Neural crest cell (in vitro differentiated cells): ENCODE results near the gene LITAF. TPM values are rescaled to one million over a fixed set of nuclear protein-coding genes. Genes with fewer than 3 reads are reported as not detected.

ENCODE experiments used
- DNase-seq: peaks from one replicate; pipeline ENCODE4 v3.0.0; 2021; ENCODE audit warnings: low read depth, mixed read lengths, low spot score
- H3K27ac Mint-ChIP-seq: one replicate; pipeline ENCODE4 v1.8.0; 2021; ENCODE audit warnings: mild to moderate bottlenecking, mixed read lengths; ENCODE audit not compliant: unreplicated experiment
- H3K27me3 Mint-ChIP-seq: 2 replicates; pipeline ENCODE4 v1.8.0; 2021; ENCODE audit warnings: low read depth, mild to moderate bottlenecking, mixed read lengths
- H3K36me3 Mint-ChIP-seq: 2 replicates; pipeline ENCODE4 v1.8.0; 2021; ENCODE audit warnings: low read depth, mild to moderate bottlenecking, mixed read lengths
- H3K4me1 Mint-ChIP-seq: 2 replicates; pipeline ENCODE4 v1.8.0; 2021; ENCODE audit warnings: mixed read lengths
- H3K4me3 Mint-ChIP-seq: one replicate; pipeline ENCODE4 v1.8.0; 2021; ENCODE audit warnings: mild to moderate bottlenecking, mixed read lengths
- H3K9me3 Mint-ChIP-seq: 2 replicates; pipeline ENCODE4 v1.8.0; 2021; ENCODE audit warnings: mixed read lengths
- total RNA-seq: library from RNA; stranded (reverse); gene quantifications from 2 replicates; pipeline ENCODE4 v1.2.1, GENCODE V29; 2021
- TF ChIP-seq, protein P1 (sequence below): fragments of 200-600 bp; sonication (generic); conservative IDR thresholded peaks from 2 replicates; pipeline ENCODE4 v1.5.0; 2021; ENCODE audit warnings: antibody characterized with exemption, mild to moderate bottlenecking

The LITAF gene
- total RNA-seq, 1 donor from 2014 or later = 62.9 TPM

DNA sequence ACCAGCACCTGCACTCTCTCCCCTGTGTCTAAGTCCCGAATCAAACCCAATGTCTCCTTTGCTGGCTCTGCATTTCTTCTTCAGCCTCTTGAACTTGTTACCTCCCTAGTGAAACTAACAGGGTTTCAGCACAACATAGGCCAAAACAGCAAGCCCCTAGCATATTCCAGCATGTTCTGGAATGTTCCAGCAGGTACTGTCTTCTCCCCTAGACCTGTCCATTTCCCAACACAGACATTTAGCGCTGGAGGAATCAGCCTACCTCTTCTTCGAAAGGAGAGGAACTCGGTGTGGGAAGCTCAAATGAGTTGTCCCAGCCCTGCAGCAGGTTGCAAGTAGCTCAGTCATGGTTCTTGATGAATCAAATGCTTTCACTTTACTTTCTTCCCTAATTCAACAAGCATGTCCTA, 47.1 kb downstream of the LITAF start:
- H3K9me3 Mint-ChIP-seq = no peaks in the 10 kb centered on the region
- H3K27ac Mint-ChIP-seq = no peak overlapping the region
- H3K4me1 Mint-ChIP-seq = peaks cover 28% of the 10 kb centered on the region
- TF ChIP-seq, protein P1, sequence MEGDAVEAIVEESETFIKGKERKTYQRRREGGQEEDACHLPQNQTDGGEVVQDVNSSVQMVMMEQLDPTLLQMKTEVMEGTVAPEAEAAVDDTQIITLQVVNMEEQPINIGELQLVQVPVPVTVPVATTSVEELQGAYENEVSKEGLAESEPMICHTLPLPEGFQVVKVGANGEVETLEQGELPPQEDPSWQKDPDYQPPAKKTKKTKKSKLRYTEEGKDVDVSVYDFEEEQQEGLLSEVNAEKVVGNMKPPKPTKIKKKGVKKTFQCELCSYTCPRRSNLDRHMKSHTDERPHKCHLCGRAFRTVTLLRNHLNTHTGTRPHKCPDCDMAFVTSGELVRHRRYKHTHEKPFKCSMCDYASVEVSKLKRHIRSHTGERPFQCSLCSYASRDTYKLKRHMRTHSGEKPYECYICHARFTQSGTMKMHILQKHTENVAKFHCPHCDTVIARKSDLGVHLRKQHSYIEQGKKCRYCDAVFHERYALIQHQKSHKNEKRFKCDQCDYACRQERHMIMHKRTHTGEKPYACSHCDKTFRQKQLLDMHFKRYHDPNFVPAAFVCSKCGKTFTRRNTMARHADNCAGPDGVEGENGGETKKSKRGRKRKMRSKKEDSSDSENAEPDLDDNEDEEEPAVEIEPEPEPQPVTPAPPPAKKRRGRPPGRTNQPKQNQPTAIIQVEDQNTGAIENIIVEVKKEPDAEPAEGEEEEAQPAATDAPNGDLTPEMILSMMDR = no peak
- no peak overlapping the region for H3K4me3 Mint-ChIP-seq
- H3K27me3 Mint-ChIP-seq = no peaks in the 10 kb centered on the region
- H3K36me3 Mint-ChIP-seq = no peaks in the 10 kb centered on the region
- no peak for DNase-seq

- Mint-ChIP-seq H3K27ac (peak overlapping the region; percentile 3), H3K36me3 (no peaks in the 10 kb centered on the region), H3K9me3 (no peaks in the 10 kb centered on the region), H3K27me3 (no peaks in the 10 kb centered on the region), H3K4me1 (peaks cover 23% of the 10 kb centered on the region), H3K4me3 (no peak overlapping the region)
- TF ChIP-seq, protein P1 = no peak
- no peak for DNase-seq
Observed at GRCh38 chr16:11538880-11539279, 47.8 kb downstream of the LITAF start.

DNA sequence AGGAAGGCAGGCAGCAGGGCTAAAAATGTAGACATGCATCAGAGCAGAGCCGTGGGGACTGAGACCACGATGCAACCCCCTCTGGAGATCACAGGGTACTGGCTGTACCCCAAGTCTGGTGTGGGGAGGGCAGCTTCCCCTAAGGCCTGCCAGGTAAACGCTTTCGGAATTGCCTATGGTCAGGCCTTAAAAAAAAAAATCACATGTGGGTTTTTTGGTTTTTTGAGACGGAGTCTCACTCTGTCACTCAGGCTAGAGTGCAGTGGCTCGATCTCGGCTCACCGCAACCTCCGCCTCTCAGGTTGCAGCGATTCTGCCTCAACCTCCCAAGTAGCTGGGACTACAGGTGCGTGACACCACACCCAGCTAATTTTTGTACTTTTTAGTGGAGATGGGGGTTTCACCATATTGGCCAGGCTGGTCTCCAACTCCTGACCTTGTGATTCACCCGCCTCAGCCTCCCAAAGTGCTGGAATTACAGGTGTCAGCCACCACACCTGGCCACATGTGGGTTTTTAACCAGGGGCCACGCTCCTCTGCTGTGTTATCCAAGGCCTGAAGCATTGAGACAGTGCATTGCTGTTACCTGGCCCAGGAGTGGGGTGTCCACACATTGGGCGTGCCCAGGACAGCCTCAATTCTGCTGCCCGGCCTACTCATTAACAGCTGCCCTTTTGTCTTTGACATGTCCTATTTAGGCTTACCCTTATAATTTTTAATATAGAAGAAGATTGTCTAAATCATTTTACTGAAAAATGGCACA, 50.4 kb downstream of the LITAF start:
- Mint-ChIP-seq H3K4me1 (peaks cover 4% of the 10 kb centered on the region), H3K36me3 (no peaks in the 10 kb centered on the region), H3K27ac (no peak overlapping the region), H3K9me3 (no peaks in the 10 kb centered on the region), H3K4me3 (no peak overlapping the region), H3K27me3 (no peaks in the 10 kb centered on the region)
- TF ChIP-seq, protein P1 = no peak
- no peak for DNase-seq

DNA sequence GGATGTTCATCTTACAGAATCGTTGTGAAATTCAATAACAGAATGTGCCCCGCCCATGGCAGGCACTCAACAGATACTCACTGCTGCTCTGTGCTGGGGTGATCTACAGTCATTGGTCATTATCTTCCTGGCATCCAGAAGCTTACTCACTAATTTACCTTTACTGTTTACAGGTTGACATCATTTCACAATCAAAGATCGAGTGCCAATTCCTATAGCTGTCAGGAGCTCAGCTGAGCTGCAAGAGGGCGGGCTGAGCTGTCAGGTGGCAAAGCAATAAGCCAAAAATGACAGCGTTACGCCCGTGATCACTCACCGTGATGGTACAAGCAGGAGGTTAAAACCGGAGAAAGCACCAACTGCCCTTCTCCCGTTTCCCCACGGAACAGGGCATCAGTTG, 51.2 kb downstream of the LITAF start:
- H3K4me1 Mint-ChIP-seq = peaks cover 5% of the 10 kb centered on the region
- H3K27me3 Mint-ChIP-seq = no peaks in the 10 kb centered on the region
- H3K4me3 Mint-ChIP-seq = no peak overlapping the region
- DNase-seq = no peak
- no peaks in the 10 kb centered on the region for H3K36me3 Mint-ChIP-seq
- H3K9me3 Mint-ChIP-seq = no peaks in the 10 kb centered on the region
- TF ChIP-seq, protein P1 = no peak
- H3K27ac Mint-ChIP-seq = no peak overlapping the region

DNA sequence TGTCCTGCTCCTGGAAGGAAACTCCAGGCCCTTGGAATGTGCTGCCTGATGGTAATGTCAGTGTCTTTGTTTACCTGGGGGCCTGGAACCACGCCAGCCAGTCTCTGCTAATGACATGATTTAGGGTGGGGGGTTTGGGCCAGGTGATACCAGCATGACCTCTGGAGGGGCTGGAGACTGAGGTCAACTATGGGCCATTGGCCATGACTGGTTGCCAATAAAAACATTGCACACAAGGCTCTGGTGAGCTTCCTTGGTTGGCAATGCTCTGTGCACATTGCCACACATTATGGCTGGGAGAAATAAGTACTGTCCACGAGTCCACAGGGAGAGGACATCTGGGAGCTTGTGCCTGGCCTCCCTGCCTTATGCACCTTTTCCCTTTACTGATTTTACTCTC, 52.5 kb downstream of the LITAF start:
- Mint-ChIP-seq H3K9me3 (no peaks in the 10 kb centered on the region), H3K4me1 (peaks cover 16% of the 10 kb centered on the region), H3K4me3 (no peak overlapping the region), H3K27ac (peak overlapping the region; percentile 46), H3K36me3 (no peaks in the 10 kb centered on the region), H3K27me3 (no peaks in the 10 kb centered on the region)
- no peak for DNase-seq
- TF ChIP-seq, protein P1 = no peak
